Tibial nerve (tissue), 4 donors: ENCODE data around the gene GRIK4. TPM values are rescaled to one million over a fixed set of nuclear protein-coding genes. Genes with fewer than 3 reads are reported as not detected.

Experiments used
- DNase-seq, 2 donors: peaks; one replicate each; pipeline ENCODE4 v3.0.0-alpha.2; 2019; ENCODE audit warnings: low spot score in 2 of 2
- H3K27ac ChIP-seq, 4 donors: fragments of 200-600 bp; sonication (generic) in 3 of 4; one replicate each; pipeline ENCODE4 v1.5.1; 2017 to 2019; ENCODE audit warnings: mild to moderate bottlenecking in 1 of 4
- H3K27me3 ChIP-seq, 2 donors: fragments of 200-600 bp; sonication (generic) in 1 of 2; one replicate each; pipeline versions ENCODE4 v1.5.1 to v1.6.0; 2017 to 2019
- H3K36me3 ChIP-seq, 3 donors: fragments of 200-600 bp; sonication (generic); one replicate each; pipeline ENCODE4 v1.5.1; 2018 to 2019
- H3K4me1 ChIP-seq, 4 donors: fragments of 200-600 bp; sonication (generic) in 3 of 4; one replicate each; pipeline ENCODE4 v1.5.1; 2017 to 2019
- H3K4me3 ChIP-seq, 4 donors: fragments of 200-600 bp; sonication (generic) in 3 of 4; one replicate each; pipeline ENCODE4 v1.5.1; 2017 to 2019; ENCODE audit warnings: mild to moderate bottlenecking in 1 of 4, moderate library complexity in 1 of 4
- H3K9me3 ChIP-seq, 4 donors: fragments of 200-600 bp; sonication (generic) in 3 of 4; one replicate each; pipeline ENCODE4 v1.5.1; 2017 to 2019
- EP300 ChIP-seq, 2 donors: sonication (generic); formaldehyde crosslinking; IDR thresholded peaks; one replicate each; pipeline ENCODE4 v1.6.1; 2017; ENCODE audit warnings: antibody characterized with exemption in 2 of 2, mild to moderate bottlenecking in 1 of 2
- POLR2A ChIP-seq, 2 donors: fragments of 450-650 bp; IDR thresholded peaks; one replicate each; pipeline ENCODE4 v1.6.1; 2017; ENCODE audit warnings: antibody characterized with exemption in 2 of 2, mild to moderate bottlenecking in 2 of 2, moderate library complexity in 2 of 2
- WGBS, 2 donors: methylation state at CpG; one replicate each; pipeline ENCODE4 v1.1.5; 2018; 5-methylcytosine and 5-hydroxymethylcytosine counted together
- total RNA-seq, 4 donors: library from RNA; depleted of rRNA; stranded (reverse); fragments of >200 nt; gene quantifications; one replicate each; pipeline ENCODE4 v1.1.0, GENCODE V29; 2016
- TF ChIP-seq, protein P1 (sequence below), 5 experiments: fragments of 200-600 bp in 3 of 5; fragments of 450-650 bp in 2 of 5; sonication (generic) in 3 of 5; IDR thresholded peaks; one replicate each; pipeline ENCODE4 v1.5.1; 2016 to 2019; ENCODE audit warnings: antibody characterized with exemption in 5 of 5, mild to moderate bottlenecking in 3 of 5, moderate library complexity in 2 of 5

Gene GRIK4
- total RNA-seq, 4 donors from 2014 or later: 0.22 to 0.98 TPM; not detected in 2

DNA sequence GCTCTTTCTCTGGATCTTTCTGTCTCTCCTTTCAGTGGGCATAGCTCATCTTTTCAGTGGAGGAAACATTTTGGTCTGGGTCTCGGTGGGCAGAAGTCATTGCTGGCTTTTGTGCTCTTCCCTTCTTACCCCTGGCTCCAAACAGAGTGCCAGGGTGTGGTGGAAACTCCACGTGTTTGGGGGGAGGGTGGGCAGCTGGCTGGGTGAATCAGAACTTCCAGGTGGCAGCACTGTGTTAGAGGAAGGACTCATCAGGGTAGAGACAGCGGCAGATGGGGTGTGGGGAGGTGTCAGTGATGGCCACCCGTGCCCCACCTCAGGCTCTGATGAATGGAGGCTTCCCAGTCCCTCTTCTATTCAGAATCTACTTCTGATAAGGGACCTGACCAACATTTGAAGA is 114.0 kb downstream of the GRIK4 start:
- TF ChIP-seq POLR2A (IDR thresholded peaks at IDR 0.05) (no peak), EP300 (IDR thresholded peaks at IDR 0.05) (no peak)
- TF ChIP-seq, protein P1, sequence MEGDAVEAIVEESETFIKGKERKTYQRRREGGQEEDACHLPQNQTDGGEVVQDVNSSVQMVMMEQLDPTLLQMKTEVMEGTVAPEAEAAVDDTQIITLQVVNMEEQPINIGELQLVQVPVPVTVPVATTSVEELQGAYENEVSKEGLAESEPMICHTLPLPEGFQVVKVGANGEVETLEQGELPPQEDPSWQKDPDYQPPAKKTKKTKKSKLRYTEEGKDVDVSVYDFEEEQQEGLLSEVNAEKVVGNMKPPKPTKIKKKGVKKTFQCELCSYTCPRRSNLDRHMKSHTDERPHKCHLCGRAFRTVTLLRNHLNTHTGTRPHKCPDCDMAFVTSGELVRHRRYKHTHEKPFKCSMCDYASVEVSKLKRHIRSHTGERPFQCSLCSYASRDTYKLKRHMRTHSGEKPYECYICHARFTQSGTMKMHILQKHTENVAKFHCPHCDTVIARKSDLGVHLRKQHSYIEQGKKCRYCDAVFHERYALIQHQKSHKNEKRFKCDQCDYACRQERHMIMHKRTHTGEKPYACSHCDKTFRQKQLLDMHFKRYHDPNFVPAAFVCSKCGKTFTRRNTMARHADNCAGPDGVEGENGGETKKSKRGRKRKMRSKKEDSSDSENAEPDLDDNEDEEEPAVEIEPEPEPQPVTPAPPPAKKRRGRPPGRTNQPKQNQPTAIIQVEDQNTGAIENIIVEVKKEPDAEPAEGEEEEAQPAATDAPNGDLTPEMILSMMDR (IDR thresholded peaks at IDR 0.05): no peak
- peaks cover 0 to 3% (median 0%) of the 10 kb centered on the region in 4 donors for H3K4me1 ChIP-seq
- WGBS, 2 donors: 67 to 75% methylated on average over 4 of the region's 4 CpGs

DNA sequence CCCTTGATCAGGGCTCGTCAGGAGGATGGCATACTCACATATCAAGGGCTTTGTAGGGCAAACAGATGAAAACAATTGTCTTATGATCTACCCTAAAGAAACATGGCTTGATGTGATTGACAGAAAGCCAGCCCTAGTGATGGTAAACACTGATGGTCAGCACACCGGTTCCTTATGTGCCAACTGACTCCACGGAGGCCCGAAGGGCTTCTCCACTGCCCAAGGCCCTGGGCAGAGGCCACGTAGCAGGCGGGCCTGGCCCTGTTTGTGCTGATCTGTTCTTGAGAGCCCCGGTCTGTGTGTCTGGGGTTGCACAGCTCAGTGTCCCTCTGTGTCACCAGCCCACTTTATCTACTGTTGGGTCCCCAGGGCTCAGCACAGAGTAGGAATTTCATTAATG is 115.2 kb downstream of the GRIK4 start:
- TF ChIP-seq POLR2A (IDR thresholded peaks at IDR 0.05) (no peak), EP300 (IDR thresholded peaks at IDR 0.05) (no peak)
- TF ChIP-seq, protein P1 (IDR thresholded peaks at IDR 0.05): no peak
- no peaks in the 10 kb centered on the region for H3K27me3 ChIP-seq
- no peak for DNase-seq
- no peaks in the 10 kb centered on the region for H3K36me3 ChIP-seq
- H3K9me3 ChIP-seq: no peaks in the 10 kb centered on the region
- H3K27ac ChIP-seq: no peak overlapping the region
- peaks cover 0 to 3% (median 0%) of the 10 kb centered on the region in 4 donors for H3K4me1 ChIP-seq
- no peak overlapping the region for H3K4me3 ChIP-seq
- 95 to 97% methylated on average over 7 of the region's 7 CpGs for WGBS, 2 donors

More for the DNA sequence above, 114.0 kb downstream of the GRIK4 start:
- Histone ChIP-seq H3K4me3 (no peak overlapping the region), H3K27ac (no peak overlapping the region), H3K9me3 (no peaks in the 10 kb centered on the region), H3K36me3 (no peaks in the 10 kb centered on the region), H3K27me3 (no peaks in the 10 kb centered on the region)
- no peak for DNase-seq

DNA sequence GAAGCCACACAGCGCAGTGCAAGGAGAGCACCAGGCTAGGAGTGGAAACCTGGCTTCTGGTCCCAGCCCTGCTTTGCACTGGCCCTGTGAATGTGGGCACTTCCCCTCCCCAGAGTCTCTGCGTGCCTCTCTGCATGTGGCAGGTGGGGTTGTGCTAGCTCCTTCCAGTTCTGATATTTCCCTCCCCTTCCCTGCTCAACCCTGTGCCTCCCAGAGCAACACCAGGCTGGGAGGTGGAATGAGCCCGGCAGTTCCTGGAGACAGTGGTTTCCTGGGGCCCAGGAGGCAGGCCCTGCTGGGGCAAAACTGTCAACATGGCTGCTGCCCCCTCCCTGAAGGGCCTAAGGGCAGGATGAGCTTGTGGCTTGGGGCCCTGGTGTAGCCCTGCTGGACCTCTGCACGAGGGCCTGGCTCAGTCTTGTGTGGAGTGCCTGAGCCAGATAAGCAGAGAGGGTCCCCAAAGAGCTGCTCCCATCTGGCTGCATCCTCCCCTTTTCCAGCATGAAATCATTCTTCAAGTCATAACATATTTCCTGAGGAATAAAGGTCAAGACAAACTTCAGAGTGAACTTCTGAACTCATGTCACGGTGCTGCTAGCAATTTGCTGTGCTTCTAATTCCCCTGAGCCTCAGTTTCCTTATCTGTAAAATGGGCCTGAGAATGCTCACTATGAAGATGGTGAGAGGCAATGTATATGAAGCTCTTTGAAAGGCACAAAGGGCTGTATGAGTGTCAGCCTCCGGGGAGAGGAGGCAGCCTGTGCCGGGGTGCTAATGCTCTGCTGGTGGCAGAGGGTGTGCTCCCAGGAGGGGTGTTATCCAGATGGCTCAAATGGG is 116.0 kb downstream of the GRIK4 start:
- DNase-seq: no peak
- Histone ChIP-seq H3K4me1 (peaks cover 0 to 1% (median 0%) of the 10 kb centered on the region in 4 donors), H3K27ac (no peak overlapping the region), H3K27me3 (no peaks in the 10 kb centered on the region), H3K36me3 (no peaks in the 10 kb centered on the region), H3K4me3 (no peak overlapping the region), H3K9me3 (no peaks in the 10 kb centered on the region)
- 63 to 67% methylated on average over 6 to 7 of the region's 7 CpGs for WGBS, 2 donors
- no peak for TF ChIP-seq POLR2A (IDR thresholded peaks at IDR 0.05)

DNA sequence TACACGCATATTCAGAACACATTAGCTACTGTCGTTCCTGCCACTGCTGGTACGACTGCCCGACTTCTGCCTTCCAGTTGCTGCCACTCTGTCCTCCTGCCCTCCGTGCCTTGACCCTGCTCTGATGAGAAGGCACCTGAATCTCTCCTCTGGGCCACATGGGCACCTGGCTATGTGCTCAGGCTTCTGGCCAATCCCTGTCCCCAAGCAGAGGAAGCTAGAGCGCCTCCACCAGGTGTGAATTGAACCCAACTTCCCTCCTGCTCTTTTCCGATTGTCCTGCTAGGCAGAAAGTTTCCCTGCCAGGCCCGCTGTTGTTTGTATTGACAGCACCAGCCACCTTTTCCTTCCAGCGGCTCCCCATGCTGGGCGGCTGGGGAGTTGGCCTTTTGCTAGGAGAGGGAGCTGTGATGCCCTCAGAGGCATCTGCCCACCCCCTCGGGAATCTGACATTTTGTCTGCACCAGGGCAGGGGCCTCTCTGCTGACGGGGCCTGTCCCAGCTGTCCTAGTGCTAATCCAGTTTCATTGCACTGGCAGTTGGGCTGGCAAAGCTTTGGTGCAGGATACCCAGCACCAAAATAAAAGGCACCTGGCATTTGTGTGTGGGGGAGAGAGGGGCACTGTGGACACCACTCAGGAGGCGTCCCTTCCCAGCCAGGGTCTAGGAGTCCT is 118.0 kb downstream of the GRIK4 start:
- TF ChIP-seq POLR2A (IDR thresholded peaks at IDR 0.05) (no peak), EP300 (IDR thresholded peaks at IDR 0.05) (no peak)
- TF ChIP-seq, protein P1 (IDR thresholded peaks at IDR 0.05): no peak
- H3K4me1 ChIP-seq: no peaks in the 10 kb centered on the region
- no peak overlapping the region for H3K4me3 ChIP-seq
- DNase-seq: no peak
- H3K36me3 ChIP-seq: no peaks in the 10 kb centered on the region
- H3K9me3 ChIP-seq: no peaks in the 10 kb centered on the region
- H3K27me3 ChIP-seq: no peaks in the 10 kb centered on the region
- 83% methylated on average over 11 to 13 of the region's 13 CpGs for WGBS, 2 donors
- no peak overlapping the region for H3K27ac ChIP-seq

DNA sequence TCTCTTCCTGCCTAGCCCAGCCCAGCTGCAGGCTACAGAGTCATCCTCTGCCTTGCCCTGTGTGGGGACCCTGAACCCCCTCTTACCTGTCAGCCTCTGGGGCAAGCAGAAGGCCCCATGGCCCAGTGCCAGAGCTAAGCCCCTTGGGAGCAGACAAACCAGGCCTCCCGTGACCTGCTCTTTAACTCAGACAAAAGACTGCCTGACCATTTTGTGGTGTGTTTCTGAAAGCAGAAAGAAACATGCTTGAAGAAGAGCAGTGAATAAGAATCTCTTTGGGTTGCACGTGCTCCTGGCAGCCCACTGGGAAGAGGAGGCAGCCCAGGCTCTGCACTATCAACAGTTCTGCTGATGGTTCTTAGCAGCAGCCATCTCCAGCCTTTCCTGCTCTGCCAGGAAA is 118.6 kb downstream of the GRIK4 start:
- H3K4me1 ChIP-seq: no peaks in the 10 kb centered on the region
- no peak overlapping the region for H3K4me3 ChIP-seq
- H3K9me3 ChIP-seq: no peaks in the 10 kb centered on the region
- TF ChIP-seq POLR2A (IDR thresholded peaks at IDR 0.05) (no peak), EP300 (IDR thresholded peaks at IDR 0.05) (no peak)
- TF ChIP-seq, protein P1 (IDR thresholded peaks at IDR 0.05): no peak
- DNase-seq: no peak
- H3K27ac ChIP-seq: no peak overlapping the region
- no peaks in the 10 kb centered on the region for H3K36me3 ChIP-seq
- WGBS, 2 donors: 48 to 54% methylated on average over 2 of the region's 2 CpGs
- no peaks in the 10 kb centered on the region for H3K27me3 ChIP-seq
